GM12878 (cell line): Measurements from ENCODE around the gene ABCC9. TPM values are rescaled to one million over a fixed set of nuclear protein-coding genes. Genes with fewer than 3 reads are reported as not detected.

Source experiments
- ATAC-seq: fragments of 200-7000 bp; cut with Tn5 transposase; 3 replicates; pipeline ENCODE4 v1.9.1; 2020; ENCODE audit warnings: mild to moderate bottlenecking, moderate library complexity
- BruUV-seq: library from RNA; stranded (reverse); fragments of 400-500 nt; replicated peaks from 2 replicates; lab custom pipeline; 2021; lab: Mats Ljungman, UMichigan
- CTCF ChIA-PET: fragments of 300-600 bp; sonication (Branson Sonifier 250); formaldehyde crosslinking; extraction: SDS; loops from one replicate; lab custom pipeline; 2021; ENCODE audit warnings: inconsistent platforms; lab: Yijun Ruan, JAX
- POLR2A ChIA-PET: fragments of 350-600 bp; formaldehyde crosslinking; extraction: SDS; loops from one replicate; lab custom pipeline; 2021; ENCODE audit warnings: inconsistent platforms; lab: Charles Lee
- RAD21 ChIA-PET: fragments of 300-600 bp; sonication (Branson Sonifier 250); formaldehyde crosslinking; loops from one replicate; lab custom pipeline; 2023; ENCODE audit warnings: antibody characterized with exemption; ENCODE audit not compliant: unreplicated experiment; lab: Charles Lee
- SMC1A ChIA-PET: fragments of 300-600 bp; sonication (Branson Sonifier 250); formaldehyde crosslinking; loops from one replicate; lab custom pipeline; 2023; ENCODE audit not compliant: unreplicated experiment, uncharacterized antibody; lab: Charles Lee
- DNase-seq: peaks from one replicate; pipeline ENCODE4 v3.0.0-alpha.2; 2011; ENCODE audit warnings: low read depth, low spot score
- FAIRE-seq: peaks from 3 replicates; lab custom pipeline; 2011; peaks lifted over from hg19 to GRCh38; lab: Jason Lieb, UNC
- H2AFZ ChIP-seq: 2 replicates; pipeline ENCODE4 v1.6.0; 2011; ENCODE audit warnings: low read depth, low read length, control low read depth; ENCODE audit not compliant: control insufficient read depth
- H3K27ac ChIP-seq: 2 replicates; pipeline ENCODE4 v1.5.1; 2011; ENCODE audit warnings: control low read depth; ENCODE audit not compliant: control insufficient read depth, insufficient read depth
- H3K27me3 ChIP-seq, 2 experiments: replicated peaks in 1 of 2; 2 replicates each; pipeline versions ENCODE4 v1.6.0 to v1.6.1; 2011; ENCODE audit warnings: low read length in 1 of 2; ENCODE audit not compliant: control insufficient read depth in 2 of 2, insufficient read depth in 2 of 2
- H3K36me3 ChIP-seq, 2 experiments: 2 replicates each; pipeline ENCODE4 v1.5.1; 2011; ENCODE audit warnings: low read length in 1 of 2; ENCODE audit not compliant: control insufficient read depth in 2 of 2, insufficient read depth in 2 of 2
- H3K4me1 ChIP-seq: 2 replicates; pipeline ENCODE4 v1.6.1; 2011; ENCODE audit warnings: mild to moderate bottlenecking, low read length, moderate library complexity, mixed read lengths; ENCODE audit not compliant: control insufficient read depth, insufficient read depth
- H3K4me2 ChIP-seq: 2 replicates; pipeline ENCODE4 v1.6.0; 2011; ENCODE audit warnings: control low read depth; ENCODE audit not compliant: control insufficient read depth, insufficient read depth
- H3K4me3 ChIP-seq: fragments of 200-600 bp; sonication (generic); 2 replicates; pipeline ENCODE4 v1.5.1; 2016
- H3K79me2 ChIP-seq: 2 replicates; pipeline ENCODE4 v1.6.0; 2011; ENCODE audit warnings: low read length; ENCODE audit not compliant: control insufficient read depth, insufficient read depth
- H3K9ac ChIP-seq: 2 replicates; pipeline ENCODE4 v1.8.0; 2011; ENCODE audit warnings: low read length, control low read depth, mixed read lengths; ENCODE audit not compliant: control insufficient read depth, insufficient read depth
- H3K9me3 ChIP-seq: replicated peaks from 3 replicates; pipeline ENCODE4 v1.5.1; 2011; ENCODE audit warnings: mild to moderate bottlenecking, low read length; ENCODE audit not compliant: control insufficient read depth, insufficient read depth
- H4K20me1 ChIP-seq: 2 replicates; pipeline ENCODE4 v1.6.0; 2011; ENCODE audit not compliant: control insufficient read depth, insufficient read depth
- EGR1 ChIP-seq, 2 experiments: IDR thresholded peaks; 1 replicate in 1 of 2; 2 replicates in 1 of 2; pipeline ENCODE4 v1.6.1; 2011 to 2012; ENCODE audit warnings: low read depth in 2 of 2, low read length in 2 of 2, borderline replicate concordance in 1 of 2, mild to moderate bottlenecking in 1 of 2, moderate library complexity in 1 of 2
- GATAD2B ChIP-seq: fragments of 450-650 bp; conservative IDR thresholded peaks from 2 replicates; pipeline ENCODE4 v1.6.1; 2017; ENCODE audit warnings: low read depth, mild to moderate bottlenecking, moderate library complexity
- HDAC6 ChIP-seq: fragments of 200-600 bp; sonication (generic); IDR thresholded peaks from one replicate; pipeline ENCODE4 v1.8.0; 2017; ENCODE audit warnings: antibody characterized with exemption; ENCODE audit not compliant: unreplicated experiment
- MEF2B ChIP-seq: fragments of 450-650 bp; IDR thresholded peaks from 2 replicates; pipeline ENCODE4 v1.6.1; 2018; ENCODE audit warnings: mild to moderate bottlenecking, moderate library complexity; ENCODE audit not compliant: partially characterized antibody, poor library complexity, severe bottlenecking
- NFYB ChIP-seq: IDR thresholded peaks from 2 replicates; pipeline ENCODE4 v1.6.1; 2011; ENCODE audit warnings: low read depth, mild to moderate bottlenecking, low read length, improper control_type of control experiment, moderate library complexity; ENCODE audit not compliant: insufficient read depth
- NR2C1 ChIP-seq: fragments of 450-650 bp; IDR thresholded peaks from 2 replicates; pipeline ENCODE4 v1.6.1; 2017; ENCODE audit warnings: antibody characterized with exemption, mild to moderate bottlenecking, moderate library complexity
- POLR2A ChIP-seq: IDR thresholded peaks from 2 replicates; pipeline ENCODE4 v1.6.1; 2011; ENCODE audit warnings: low read depth, mild to moderate bottlenecking, low read length
- RAD51 ChIP-seq: fragments of 450-650 bp; IDR thresholded peaks from 2 replicates; pipeline ENCODE4 v1.6.1; 2016; ENCODE audit warnings: moderate library complexity, mild to moderate bottlenecking, inconsistent platforms
- TBL1XR1 ChIP-seq: IDR thresholded peaks from 2 replicates; pipeline ENCODE4 v1.6.1; 2012; ENCODE audit warnings: low read depth, low read length, improper control_type of control experiment
- TCF12 ChIP-seq: IDR thresholded peaks from 2 replicates; pipeline ENCODE4 v1.6.1; 2011; ENCODE audit warnings: low read depth, mild to moderate bottlenecking, low read length
- YBX1 ChIP-seq: fragments of 450-650 bp; IDR thresholded peaks from 2 replicates; pipeline ENCODE4 v1.6.1; 2016; ENCODE audit warnings: antibody characterized with exemption
- ZNF217 ChIP-seq: fragments of 450-650 bp; IDR thresholded peaks from 2 replicates; pipeline ENCODE4 v1.6.1; 2017; ENCODE audit warnings: antibody characterized with exemption, mild to moderate bottlenecking
- WGBS: methylation state at CpG from one replicate; pipeline ENCODE4 v1.1.6; 2016; ENCODE audit warnings: low lambda C conversion rate; ENCODE audit not compliant: insufficient replicate concordance, insufficient coverage; ENCODE audit errors: missing lambda C conversion rate; 5-methylcytosine and 5-hydroxymethylcytosine counted together
- in situ Hi-C: fragments of 300-500 bp; cut with MboI; formaldehyde crosslinking; loops from 9 replicates; pipeline ENCODE4 v1.14.3; 2018; ENCODE audit warnings: mixed read lengths
- intact Hi-C: fragments of 100-400 bp; cut with micrococcal nuclease; formaldehyde crosslinking; loops from one replicate; pipeline ENCODE4 v1.14.2; 2022; ENCODE audit not compliant: unreplicated experiment
- polyA plus RNA-seq, 11 experiments: library from polyadenylated mRNA; depleted of rRNA in 4 of 11; unstranded in 6 of 11; stranded (reverse) in 5 of 11; fragments of >200 nt; fragmentation: Nextera tagmentation in 4 of 11; fragmentation: Illumina TruSeq in 1 of 11; extraction: Ambion mirVana in 4 of 11; extraction: Trizol in 1 of 11; gene quantifications; 1 replicate in 1 of 11; 2 replicates in 10 of 11; pipeline versions ENCODE4 v1.2.1 to v1.2.3, GENCODE V29; 2011 to 2016; ENCODE audit warnings: inconsistent platforms in 2 of 11, missing spikeins in 2 of 11, low read depth in 1 of 11
- total RNA-seq, 4 experiments: library from RNA; depleted of rRNA in 3 of 4; stranded (reverse); fragments of >200 nt in 3 of 4; fragmentation: Illumina TruSeq in 1 of 4; extraction: Trizol in 1 of 4; gene quantifications; 2 replicates each; pipeline versions ENCODE4 v1.2.1 to v1.2.3, GENCODE V29; 2013 to 2021
- TF ChIP-seq, protein P1 (sequence below): fragments of 450-650 bp; conservative IDR thresholded peaks from 2 replicates; pipeline ENCODE4 v1.6.1; 2017; ENCODE audit warnings: mild to moderate bottlenecking, moderate library complexity
- TF ChIP-seq, protein P2 (sequence below): fragments of 450-650 bp; IDR thresholded peaks from 2 replicates; pipeline ENCODE4 v1.6.1; 2018; ENCODE audit warnings: borderline replicate concordance, mild to moderate bottlenecking; ENCODE audit not compliant: partially characterized antibody
- TF ChIP-seq, protein P3 (sequence below): fragments of 450-650 bp; IDR thresholded peaks from 2 replicates; pipeline ENCODE4 v1.6.1; 2016; ENCODE audit warnings: mild to moderate bottlenecking

The ABCC9 gene
- total and polyA plus RNA-seq, 10 of the 15 experiments (the other 5 are each of a cell fraction or from before 2014, with no cell fraction given): under 0.01 to 0.10 (median 0.04) TPM; not detected in 2

DNA sequence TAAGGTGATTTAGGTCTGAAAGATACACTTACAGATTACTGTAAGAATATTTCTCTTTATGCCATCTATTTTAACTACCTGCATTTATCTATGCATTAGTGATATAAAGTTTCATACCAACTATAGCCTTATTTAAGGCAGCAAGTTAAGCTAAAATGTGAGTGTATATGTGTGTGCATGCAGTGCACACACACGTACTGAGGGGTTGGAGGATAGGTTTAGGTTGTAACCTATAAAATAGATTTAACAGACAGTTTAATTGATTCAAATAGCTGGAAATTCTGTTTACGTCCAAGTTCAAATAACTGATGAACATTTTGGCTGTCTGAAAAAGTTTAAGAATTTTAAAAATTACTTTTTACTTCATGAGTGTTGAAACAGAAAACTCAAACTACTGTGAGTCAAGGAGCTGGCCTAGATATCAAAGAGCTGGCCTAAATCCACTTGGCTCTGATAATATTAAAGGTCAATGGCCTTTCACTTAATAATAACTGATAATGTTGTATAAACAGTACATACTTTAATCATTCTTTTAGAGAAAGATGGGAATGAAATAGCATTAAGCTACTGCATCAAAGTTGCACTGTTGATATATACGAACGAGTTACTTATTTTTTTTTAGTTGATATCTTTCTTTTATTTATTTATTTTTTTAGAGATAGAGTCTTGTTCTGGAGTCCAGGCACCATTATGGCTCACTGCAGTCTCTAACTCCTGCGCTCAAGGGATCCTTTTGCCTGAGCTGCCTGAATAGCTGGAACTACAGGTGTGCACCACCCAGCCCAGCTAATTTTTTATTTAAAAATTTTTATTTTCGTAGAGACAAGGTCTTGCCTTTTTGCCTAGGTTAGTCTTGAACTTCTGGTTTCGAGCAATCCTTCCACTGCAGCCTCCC is 152.9 kb downstream of the ABCC9 start:
- ChIA-PET POLR2A (no interaction called here), CTCF (interaction anchor here (1.2 kb wide), 1 partner anchor 13 kb away, joined by 3 read pairs; no protein-coding TSS in a partner anchor), RAD21 (interaction anchor here (0.8 kb wide), 1 partner anchor 12 kb away, joined by 3 read pairs; no protein-coding TSS in a partner anchor), SMC1A (no interaction called here)
- no peak for DNase-seq
- ATAC-seq: no peak
- Histone ChIP-seq H3K36me3 (no peaks in the 10 kb centered on the region), H3K9me3 (no peaks in the 10 kb centered on the region), H3K27me3 (no peaks in the 10 kb centered on the region), H3K27ac (no peak overlapping the region), H3K4me3 (no peak overlapping the region), H2AFZ (no peak overlapping the region), H3K4me1 (no peaks in the 10 kb centered on the region), H3K79me2 (no peaks in the 10 kb centered on the region), H3K9ac (no peak overlapping the region), H3K4me2 (no peak overlapping the region), H4K20me1 (no peaks in the 10 kb centered on the region)
- no TSS peak for BruUV-seq
- WGBS: 21% methylated on average over 7 of the region's 7 CpGs
- TF ChIP-seq GATAD2B: no peak
- TF ChIP-seq POLR2A: no peak
- TF ChIP-seq NFYB: no peak
- TF ChIP-seq, protein P1, sequence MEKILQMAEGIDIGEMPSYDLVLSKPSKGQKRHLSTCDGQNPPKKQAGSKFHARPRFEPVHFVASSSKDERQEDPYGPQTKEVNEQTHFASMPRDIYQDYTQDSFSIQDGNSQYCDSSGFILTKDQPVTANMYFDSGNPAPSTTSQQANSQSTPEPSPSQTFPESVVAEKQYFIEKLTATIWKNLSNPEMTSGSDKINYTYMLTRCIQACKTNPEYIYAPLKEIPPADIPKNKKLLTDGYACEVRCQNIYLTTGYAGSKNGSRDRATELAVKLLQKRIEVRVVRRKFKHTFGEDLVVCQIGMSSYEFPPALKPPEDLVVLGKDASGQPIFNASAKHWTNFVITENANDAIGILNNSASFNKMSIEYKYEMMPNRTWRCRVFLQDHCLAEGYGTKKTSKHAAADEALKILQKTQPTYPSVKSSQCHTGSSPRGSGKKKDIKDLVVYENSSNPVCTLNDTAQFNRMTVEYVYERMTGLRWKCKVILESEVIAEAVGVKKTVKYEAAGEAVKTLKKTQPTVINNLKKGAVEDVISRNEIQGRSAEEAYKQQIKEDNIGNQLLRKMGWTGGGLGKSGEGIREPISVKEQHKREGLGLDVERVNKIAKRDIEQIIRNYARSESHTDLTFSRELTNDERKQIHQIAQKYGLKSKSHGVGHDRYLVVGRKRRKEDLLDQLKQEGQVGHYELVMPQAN: no peak
- no peak for TF ChIP-seq EGR1 (IDR thresholded peaks at IDR 0.05; ENCODE audit: borderline replicate concordance in 1 of 2, low read depth in 2 of 2, low read length in 2 of 2)
- no peak for TF ChIP-seq TBL1XR1
- no peak for TF ChIP-seq TCF12
- no peak for TF ChIP-seq NR2C1
- no peak for TF ChIP-seq MEF2B
- TF ChIP-seq, protein P2, sequence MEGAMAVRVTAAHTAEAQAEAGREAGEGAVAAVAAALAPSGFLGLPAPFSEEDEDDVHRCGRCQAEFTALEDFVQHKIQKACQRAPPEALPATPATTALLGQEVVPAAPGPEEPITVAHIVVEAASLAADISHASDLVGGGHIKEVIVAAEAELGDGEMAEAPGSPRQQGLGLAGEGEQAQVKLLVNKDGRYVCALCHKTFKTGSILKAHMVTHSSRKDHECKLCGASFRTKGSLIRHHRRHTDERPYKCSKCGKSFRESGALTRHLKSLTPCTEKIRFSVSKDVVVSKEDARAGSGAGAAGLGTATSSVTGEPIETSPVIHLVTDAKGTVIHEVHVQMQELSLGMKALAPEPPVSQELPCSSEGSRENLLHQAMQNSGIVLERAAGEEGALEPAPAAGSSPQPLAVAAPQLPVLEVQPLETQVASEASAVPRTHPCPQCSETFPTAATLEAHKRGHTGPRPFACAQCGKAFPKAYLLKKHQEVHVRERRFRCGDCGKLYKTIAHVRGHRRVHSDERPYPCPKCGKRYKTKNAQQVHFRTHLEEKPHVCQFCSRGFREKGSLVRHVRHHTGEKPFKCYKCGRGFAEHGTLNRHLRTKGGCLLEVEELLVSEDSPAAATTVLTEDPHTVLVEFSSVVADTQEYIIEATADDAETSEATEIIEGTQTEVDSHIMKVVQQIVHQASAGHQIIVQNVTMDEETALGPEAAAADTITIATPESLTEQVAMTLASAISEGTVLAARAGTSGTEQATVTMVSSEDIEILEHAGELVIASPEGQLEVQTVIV: no peak
- TF ChIP-seq, protein P3, sequence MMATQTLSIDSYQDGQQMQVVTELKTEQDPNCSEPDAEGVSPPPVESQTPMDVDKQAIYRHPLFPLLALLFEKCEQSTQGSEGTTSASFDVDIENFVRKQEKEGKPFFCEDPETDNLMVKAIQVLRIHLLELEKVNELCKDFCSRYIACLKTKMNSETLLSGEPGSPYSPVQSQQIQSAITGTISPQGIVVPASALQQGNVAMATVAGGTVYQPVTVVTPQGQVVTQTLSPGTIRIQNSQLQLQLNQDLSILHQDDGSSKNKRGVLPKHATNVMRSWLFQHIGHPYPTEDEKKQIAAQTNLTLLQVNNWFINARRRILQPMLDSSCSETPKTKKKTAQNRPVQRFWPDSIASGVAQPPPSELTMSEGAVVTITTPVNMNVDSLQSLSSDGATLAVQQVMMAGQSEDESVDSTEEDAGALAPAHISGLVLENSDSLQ: no peak
- no peak for TF ChIP-seq ZNF217
- TF ChIP-seq YBX1: no peak
- TF ChIP-seq RAD51: no peak
- TF ChIP-seq HDAC6: no peak
- in situ Hi-C loops (no loop called here), intact Hi-C loops (no loop called here)
- no peak for FAIRE-seq
